Thymus (tissue), 2 donors: ENCODE data around the gene PSMD7. TPM values are rescaled to one million over a fixed set of nuclear protein-coding genes. Genes with fewer than 3 reads are reported as not detected.

Source experiments
- polyA plus RNA-seq: library from polyadenylated mRNA; stranded (reverse); fragments of 200-250 nt; gene quantifications from one replicate; pipeline ENCODE4 v1.2.3, GENCODE V29; 2013
- total RNA-seq: library from RNA; stranded (reverse); fragments of 120-200 nt; gene quantifications from one replicate; pipeline ENCODE4 v1.2.4, GENCODE V29; 2013
- donor health status: healthy.

PSMD7 gene
- total and polyA plus RNA-seq, 2 donors = 64.5 to 91.4 TPM

Other genes starting within 250 kb of the PSMD7 start
- gene NPIPB15, start 79.5 kb downstream of the PSMD7 start, total RNA-seq = 1.0 TPM
- 25.1 TPM for gene NPIPB15, start 79.5 kb downstream of the PSMD7 start, polyA plus RNA-seq
- 0.28 TPM for gene CLEC18B, start 124.7 kb downstream of the PSMD7 start, total RNA-seq
- gene CLEC18B, start 124.7 kb downstream of the PSMD7 start, polyA plus RNA-seq = 2.6 TPM